ENCODE results near the gene GGA3. TPM values are rescaled to one million over a fixed set of nuclear protein-coding genes. Genes with fewer than 3 reads are reported as not detected.

The GGA3 gene
- total and polyA plus RNA-seq, 10 of the 15 experiments (the other 5 are each of a cell fraction or from before 2014, with no cell fraction given): 7.0 to 57.5 (median 34.0) TPM

DNA sequence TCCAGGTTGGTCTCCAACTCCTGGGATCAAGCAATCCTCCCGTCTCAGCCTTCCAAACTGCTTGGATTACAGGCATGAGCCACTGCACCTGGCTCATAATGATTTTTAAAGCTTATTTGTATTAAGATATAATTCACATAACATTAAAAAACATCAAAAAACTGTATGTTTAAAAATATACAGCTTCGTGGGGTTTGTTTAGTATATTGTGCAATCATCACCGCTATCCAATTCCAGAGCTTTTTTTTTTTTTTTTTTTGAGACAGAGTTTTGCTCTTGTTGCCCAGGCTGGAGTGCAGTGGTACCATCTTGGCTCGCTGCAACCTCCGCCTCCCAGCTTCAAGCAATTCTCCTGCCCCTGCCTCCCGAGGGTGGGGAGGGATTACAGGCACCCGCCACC is 38.9 kb upstream of the GGA3 start:
- no peak for FAIRE-seq
- no TSS peak for BruUV-seq (replicated peaks)
- 73% methylated on average over 5 of the region's 7 CpGs for WGBS (ENCODE audit: insufficient coverage, insufficient replicate concordance, low lambda C conversion rate, missing lambda C conversion rate)
- Histone ChIP-seq H3K4me3 (no peak overlapping the region), H4K20me1 (ENCODE audit: control insufficient read depth, insufficient read depth) (no peaks in the 10 kb centered on the region), H3K9ac (ENCODE audit: control insufficient read depth, insufficient read depth, low read length) (no peak overlapping the region), H2AFZ (ENCODE audit: control insufficient read depth, low read depth, low read length) (no peak overlapping the region), H3K4me2 (ENCODE audit: control insufficient read depth, insufficient read depth) (no peak overlapping the region), H3K36me3 (ENCODE audit: control insufficient read depth in 2 of 2, insufficient read depth in 2 of 2, low read length in 1 of 2) (no peaks in the 10 kb centered on the region), H3K79me2 (ENCODE audit: control insufficient read depth, insufficient read depth, low read length) (peaks cover 1% of the 10 kb centered on the region; the same call in 1 of the 2 replicates), H3K9me3 (replicated peaks; ENCODE audit: control insufficient read depth, insufficient read depth, low read length) (no peaks in the 10 kb centered on the region), H3K27me3 (replicated peaks in 1 of 2; ENCODE audit: control insufficient read depth in 2 of 2, insufficient read depth in 2 of 2, low read length in 1 of 2) (no peaks in the 10 kb centered on the region), H3K4me1 (ENCODE audit: control insufficient read depth, insufficient read depth, low read length) (peaks cover 29% of the 10 kb centered on the region), H3K27ac (ENCODE audit: control insufficient read depth, insufficient read depth) (no peak overlapping the region)
- CTCF ChIA-PET: interaction anchor here (0.7 kb wide), 1 partner anchor 16 kb away, joined by 3 read pairs; no protein-coding TSS in a partner anchor
- no peak for ATAC-seq
- RAD21 ChIA-PET (ENCODE audit: unreplicated experiment): interaction anchor here (13.2 kb wide), 1 partner anchor 19 kb away, joined by 364 read pairs; no protein-coding TSS in a partner anchor
- SMC1A ChIA-PET (ENCODE audit: uncharacterized antibody, unreplicated experiment): interaction anchor here (0.8 to 13.6 kb wide), 4 partner anchors 9 to 47 kb away, joined by 3 to 243 read pairs (median 34); partner anchors contain the start of gene SLC25A19
- in situ Hi-C loops (cut with MboI) (no loop called here), intact Hi-C loops (cut with micrococcal nuclease; ENCODE audit: unreplicated experiment) (no loop called here)
- DNase-seq (ENCODE audit: low read depth, low spot score): no peak
- POLR2A ChIA-PET: interaction anchor here (0.5 to 14.5 kb wide), 4 partner anchors 11 to 81 kb away, joined by 3 to 255 read pairs (median 7); partner anchors contain the start of gene SLC25A19
- TF ChIP-seq SREBF2 (IDR thresholded peaks at IDR 0.05; ENCODE audit: low read length) (no peak), CREB1 (IDR thresholded peaks at IDR 0.05; ENCODE audit: low read depth) (no peak), E4F1 (IDR thresholded peaks at IDR 0.05; ENCODE audit: borderline replicate concordance, partially characterized antibody) (no peak), NFYA (IDR thresholded peaks at IDR 0.05; ENCODE audit: borderline replicate concordance, low read depth, low read length) (no peak), EZH2 (IDR thresholded peaks at IDR 0.05; ENCODE audit: borderline replicate concordance, control insufficient read depth, low read depth, low read length) (no peak), ZNF384 (IDR thresholded peaks at IDR 0.05; ENCODE audit: borderline replicate concordance, low read depth, low read length) (no peak), SMAD1 (IDR thresholded peaks at IDR 0.05; ENCODE audit: low read depth, partially characterized antibody) (no peak), HDAC6 (IDR thresholded peaks at IDR 0.05; ENCODE audit: unreplicated experiment) (no peak), ESRRA (IDR thresholded peaks at IDR 0.05; ENCODE audit: low read length) (no peak), HDAC2 (IDR thresholded peaks at IDR 0.05) (no peak), CBX3 (IDR thresholded peaks at IDR 0.05; ENCODE audit: borderline replicate concordance, low read depth) (no peak)
- TF ChIP-seq, protein P1, sequence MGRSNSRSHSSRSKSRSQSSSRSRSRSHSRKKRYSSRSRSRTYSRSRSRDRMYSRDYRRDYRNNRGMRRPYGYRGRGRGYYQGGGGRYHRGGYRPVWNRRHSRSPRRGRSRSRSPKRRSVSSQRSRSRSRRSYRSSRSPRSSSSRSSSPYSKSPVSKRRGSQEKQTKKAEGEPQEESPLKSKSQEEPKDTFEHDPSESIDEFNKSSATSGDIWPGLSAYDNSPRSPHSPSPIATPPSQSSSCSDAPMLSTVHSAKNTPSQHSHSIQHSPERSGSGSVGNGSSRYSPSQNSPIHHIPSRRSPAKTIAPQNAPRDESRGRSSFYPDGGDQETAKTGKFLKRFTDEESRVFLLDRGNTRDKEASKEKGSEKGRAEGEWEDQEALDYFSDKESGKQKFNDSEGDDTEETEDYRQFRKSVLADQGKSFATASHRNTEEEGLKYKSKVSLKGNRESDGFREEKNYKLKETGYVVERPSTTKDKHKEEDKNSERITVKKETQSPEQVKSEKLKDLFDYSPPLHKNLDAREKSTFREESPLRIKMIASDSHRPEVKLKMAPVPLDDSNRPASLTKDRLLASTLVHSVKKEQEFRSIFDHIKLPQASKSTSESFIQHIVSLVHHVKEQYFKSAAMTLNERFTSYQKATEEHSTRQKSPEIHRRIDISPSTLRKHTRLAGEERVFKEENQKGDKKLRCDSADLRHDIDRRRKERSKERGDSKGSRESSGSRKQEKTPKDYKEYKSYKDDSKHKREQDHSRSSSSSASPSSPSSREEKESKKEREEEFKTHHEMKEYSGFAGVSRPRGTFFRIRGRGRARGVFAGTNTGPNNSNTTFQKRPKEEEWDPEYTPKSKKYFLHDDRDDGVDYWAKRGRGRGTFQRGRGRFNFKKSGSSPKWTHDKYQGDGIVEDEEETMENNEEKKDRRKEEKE (IDR thresholded peaks at IDR 0.05): no peak
- TF ChIP-seq, protein P2, sequence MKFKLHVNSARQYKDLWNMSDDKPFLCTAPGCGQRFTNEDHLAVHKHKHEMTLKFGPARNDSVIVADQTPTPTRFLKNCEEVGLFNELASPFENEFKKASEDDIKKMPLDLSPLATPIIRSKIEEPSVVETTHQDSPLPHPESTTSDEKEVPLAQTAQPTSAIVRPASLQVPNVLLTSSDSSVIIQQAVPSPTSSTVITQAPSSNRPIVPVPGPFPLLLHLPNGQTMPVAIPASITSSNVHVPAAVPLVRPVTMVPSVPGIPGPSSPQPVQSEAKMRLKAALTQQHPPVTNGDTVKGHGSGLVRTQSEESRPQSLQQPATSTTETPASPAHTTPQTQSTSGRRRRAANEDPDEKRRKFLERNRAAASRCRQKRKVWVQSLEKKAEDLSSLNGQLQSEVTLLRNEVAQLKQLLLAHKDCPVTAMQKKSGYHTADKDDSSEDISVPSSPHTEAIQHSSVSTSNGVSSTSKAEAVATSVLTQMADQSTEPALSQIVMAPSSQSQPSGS (IDR thresholded peaks at IDR 0.05; ENCODE audit: low read length): no peak

Data from GM12878 (cell line).